GM18858 (cell line): Measurements from ENCODE around the gene EPB41L5.
"Not testable (repeated sequence)": the region's sequence is repeated elsewhere in the genome, so short reads cannot be mapped to it uniquely, and the experiment has no call there.

Experiments used
- ATAC-seq: cut with Tn5 transposase; IDR thresholded peaks from one replicate; pipeline ENCODE4 v1.9.1; 2021; ENCODE audit not compliant: unreplicated experiment

EPB41L5 gene

DNA sequence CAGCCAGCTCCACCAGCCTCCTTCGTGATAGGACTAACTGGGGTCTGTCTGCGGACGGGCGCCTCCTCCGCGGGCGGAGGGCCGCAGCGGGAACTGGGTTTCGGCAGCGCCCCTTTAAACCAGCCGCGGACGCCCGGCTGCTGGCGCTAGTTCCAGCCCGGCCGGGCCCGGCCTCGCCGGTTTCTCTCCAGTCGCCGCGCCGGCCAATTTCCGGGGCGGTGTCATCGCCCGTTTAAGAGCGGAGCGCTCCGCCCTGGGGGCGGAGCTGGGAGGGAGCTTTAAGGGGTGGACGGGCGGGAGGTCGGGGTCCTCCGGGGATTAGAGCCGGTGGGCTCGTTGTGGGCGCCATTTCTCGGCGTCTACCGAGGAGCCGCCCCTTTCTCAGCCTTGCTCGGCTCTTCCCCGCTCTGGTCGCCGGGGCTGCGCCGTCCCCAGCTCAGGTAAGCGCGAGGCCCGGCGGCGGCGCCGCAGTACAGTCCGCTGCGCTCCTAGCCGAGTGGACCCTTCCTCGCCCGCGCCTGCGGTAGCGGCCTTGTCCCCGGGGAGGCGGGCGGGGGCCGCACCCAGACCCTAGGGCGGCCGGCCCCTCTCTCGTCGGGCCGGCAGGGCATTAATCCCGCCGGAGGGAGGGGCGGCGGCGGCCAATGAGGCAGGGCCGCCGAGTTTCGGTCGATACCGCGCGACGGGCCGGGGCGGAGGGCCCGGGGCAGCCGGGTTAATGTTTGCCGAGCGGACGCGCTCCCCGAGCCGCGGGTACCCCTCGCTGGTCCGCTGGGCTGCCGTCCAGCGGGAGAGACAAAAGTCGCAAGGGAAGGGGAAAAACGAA is at the start of gene EPB41L5:
EPB41L5 (plus strand) TSS at position 307 of the 826 bp plus-strand sequence. CDS start 6,008 bp downstream, outside the sequence.
- peak; percentile 94 for ATAC-seq

DNA sequence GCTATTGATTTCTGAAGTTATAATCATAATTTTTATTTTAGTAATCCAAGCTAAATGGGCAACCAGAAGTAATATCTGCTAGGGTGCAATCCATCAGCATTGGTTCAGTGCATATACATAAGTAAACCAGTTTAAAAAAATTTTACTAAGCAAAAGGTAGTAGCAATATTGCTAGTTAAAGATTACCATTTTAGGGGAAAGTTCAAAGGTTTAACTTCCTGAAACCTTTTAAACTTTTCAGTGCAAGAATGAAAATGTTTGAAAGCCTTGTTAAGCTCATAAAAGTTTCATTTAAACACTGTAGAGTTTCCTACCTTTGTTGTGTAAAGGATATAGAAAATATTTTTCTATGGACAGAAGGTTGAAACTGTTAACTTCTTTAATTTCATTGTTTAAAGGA is 31.0 kb upstream of the EPB41L5 start:
- ATAC-seq: no peak

DNA sequence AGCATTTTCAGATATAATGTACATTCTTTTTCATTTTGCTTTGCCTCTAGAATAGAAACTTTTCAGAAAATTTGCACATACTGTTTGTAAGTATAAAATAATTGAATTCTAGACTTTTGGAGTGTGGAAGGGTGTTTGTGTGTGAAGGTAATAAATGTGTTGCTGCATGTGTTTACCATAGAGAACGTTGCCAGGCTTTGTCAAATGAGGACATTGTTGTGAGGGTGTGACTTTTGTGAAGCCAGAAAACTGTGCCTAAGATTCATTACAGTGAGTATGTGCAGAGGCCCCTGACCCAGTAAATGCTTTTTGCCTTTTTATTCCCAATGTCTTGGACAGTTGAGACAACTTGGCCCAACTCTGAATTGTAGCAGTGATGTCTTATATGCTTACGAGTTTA is 30.4 kb upstream of the EPB41L5 start:
- ATAC-seq: no peak

DNA sequence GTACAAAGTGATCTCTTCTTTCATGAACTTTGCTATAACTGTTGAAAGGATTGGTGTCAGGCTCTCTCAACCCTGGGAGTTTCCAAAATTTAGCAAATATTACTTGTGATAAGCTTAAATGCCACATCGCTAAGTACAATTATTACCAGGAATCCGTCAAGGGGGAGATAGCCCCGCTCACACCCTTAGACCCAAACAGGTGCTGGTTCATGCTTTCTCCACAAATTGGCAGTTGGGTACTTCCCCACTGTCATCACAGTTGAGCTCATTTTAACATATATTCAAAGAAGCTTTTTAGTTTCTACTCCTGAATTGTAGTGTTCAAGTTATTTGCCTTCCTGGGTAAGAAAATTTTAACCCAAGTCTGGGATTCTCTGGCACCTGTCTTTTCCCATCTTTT is 29.8 kb upstream of the EPB41L5 start:
- ATAC-seq: no peak

DNA sequence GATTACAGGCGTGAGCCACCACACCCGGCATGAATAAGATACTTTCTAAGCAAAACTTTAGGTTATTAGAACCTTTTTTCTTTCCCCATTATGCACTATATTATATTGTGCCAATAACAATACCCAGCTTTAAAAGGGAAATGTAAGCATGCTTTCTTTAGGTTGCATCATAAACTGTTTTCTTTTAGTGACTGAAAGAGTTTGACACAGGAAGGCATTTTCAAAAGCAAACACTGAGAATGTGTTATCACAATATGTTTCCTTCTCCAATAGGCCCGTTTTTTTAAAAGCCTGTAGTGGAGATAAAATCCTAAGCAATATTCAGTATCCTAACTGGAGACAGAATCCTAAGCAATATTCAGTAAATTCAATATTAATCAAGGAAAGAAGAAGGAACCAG is 16.7 kb upstream of the EPB41L5 start:
- no peak for ATAC-seq

DNA sequence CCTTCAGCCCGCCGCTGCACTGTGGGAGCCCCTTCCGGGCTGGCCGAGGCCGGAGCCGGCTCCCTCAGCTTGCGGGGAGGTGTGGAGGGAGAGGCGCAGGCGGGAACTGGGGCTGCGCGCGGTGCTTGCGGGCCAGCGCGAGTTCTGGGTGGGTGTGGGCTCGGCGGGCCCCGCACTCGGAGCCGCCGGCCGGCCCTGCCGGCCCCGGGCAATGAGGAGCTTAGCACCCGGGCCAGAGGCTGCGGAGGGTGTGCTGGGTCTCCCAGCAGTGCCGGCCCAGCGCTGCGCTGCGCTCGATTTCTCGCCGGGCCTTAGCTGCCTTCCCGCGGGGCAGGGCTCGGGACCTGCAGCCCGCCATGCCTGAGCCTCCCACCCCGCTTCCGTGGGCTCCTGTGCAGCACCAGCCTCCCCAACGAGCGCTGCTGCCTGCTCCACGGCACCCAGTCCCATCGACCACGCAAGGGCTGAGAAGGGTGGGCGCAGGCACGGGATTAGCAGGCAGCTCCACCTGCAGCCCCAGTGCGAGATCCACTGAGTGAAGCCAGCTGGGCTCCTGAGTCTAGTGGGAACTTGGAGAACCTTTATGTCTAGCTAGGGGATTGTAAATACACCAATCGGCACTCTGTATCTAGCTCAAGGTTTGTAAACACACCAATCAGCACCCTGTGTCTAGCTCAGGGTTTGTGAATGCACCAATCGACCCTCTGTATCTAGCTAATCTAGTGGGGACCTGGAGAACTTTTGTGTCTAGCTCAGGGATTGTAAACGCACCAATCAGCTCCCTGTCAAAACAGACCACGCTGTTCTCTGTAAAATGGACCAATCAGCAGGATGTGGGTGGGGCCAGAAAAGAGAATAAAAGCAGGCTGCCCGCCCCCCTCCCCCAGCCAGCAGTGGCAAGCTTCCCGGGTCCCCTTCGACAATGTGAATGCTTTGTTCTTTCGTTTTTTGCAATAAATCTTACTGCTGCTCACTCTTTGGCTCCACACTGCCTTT is 15.7 kb upstream of the EPB41L5 start:
- ATAC-seq: not testable (repeated sequence)

DNA sequence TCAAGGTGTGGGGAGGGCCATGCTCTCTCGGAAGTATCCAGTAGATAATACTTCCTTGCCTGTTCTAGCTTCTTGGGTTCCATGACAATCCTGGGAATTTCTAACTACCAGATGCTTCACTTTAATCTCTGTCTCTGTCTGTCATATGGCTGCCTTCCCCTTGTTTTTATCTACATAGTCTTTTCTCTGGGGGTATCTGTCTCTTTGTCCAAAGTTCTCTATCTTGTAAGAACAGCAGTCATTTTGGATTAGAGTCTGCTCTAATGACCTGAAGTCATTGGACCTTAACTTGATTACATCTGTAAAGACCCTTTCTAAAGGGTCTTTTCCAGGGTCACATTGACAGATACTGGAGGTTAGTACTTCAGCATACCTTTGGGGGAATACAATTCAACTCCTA is 11.4 kb upstream of the EPB41L5 start:
- ATAC-seq: no peak

DNA sequence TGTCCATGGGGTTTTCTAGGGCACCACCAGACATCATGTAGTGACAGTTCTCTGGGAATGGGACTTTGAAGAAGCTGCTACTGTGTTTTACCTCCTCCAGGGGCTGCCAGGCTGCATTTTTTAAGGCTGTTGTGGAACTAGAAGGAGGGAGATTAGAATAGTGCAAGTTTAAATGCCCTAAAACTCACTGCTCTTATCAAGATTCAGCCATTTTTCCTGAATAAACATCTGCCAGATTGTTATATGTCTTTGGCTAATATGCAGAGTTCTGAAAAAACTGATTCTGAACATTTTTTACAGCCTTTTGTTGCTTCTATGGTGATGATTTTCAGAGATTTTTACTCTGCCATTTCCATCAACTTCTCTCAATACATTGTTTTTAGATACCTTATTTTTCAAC is 8.6 kb upstream of the EPB41L5 start:
- no peak for ATAC-seq

DNA sequence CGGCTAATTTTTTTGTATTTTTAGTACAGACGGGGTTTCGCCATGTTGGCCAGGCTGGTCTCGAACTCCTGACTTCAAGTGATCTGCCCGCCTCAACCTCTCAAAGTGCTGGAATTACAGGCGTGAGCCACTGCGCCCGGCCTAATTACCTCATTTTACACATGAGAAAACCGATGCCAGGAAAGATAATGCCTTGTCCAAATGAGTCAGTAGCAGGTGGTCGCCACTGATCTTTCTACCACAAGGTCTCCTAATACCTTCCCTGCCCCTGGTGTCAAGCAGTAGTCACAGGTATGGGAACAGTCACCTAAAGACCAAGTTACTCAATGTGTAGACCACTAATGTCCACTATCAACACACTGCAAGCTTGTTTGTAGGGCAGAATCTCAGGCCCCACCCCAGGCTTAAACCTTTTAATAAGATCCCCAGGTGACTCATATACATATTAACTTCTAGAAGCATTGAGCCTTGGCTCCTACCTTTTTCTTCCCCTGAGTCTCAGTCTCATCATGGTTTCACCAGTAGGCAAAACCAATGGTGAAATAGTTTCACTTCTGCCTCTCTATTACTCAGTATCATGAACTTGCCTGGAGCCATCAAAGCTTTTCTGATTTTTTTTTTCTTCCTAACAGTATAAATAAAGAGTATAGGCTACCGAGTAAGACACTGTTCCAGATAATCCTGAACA is 6.9 kb upstream of the EPB41L5 start:
- peak; percentile 91 for ATAC-seq

DNA sequence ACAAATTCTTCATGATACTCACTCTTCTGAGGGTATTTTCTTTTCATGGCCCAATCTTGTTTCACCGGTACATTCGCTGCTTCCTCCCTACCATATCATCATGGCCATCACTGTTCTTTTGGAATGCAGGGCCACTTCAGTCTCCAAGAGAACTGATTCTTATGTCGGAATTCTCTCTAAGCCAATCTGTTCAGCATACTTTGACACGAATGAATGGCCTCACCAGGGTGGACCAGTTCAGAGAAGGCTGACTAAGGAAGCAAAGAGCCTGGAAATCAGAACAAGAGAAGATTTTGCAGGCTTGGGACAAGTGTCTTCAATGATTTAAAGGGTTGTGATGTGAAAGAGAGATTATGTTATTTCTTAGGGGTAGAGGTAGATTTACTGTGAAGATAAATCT is 5.0 kb upstream of the EPB41L5 start:
- ATAC-seq: no peak

DNA sequence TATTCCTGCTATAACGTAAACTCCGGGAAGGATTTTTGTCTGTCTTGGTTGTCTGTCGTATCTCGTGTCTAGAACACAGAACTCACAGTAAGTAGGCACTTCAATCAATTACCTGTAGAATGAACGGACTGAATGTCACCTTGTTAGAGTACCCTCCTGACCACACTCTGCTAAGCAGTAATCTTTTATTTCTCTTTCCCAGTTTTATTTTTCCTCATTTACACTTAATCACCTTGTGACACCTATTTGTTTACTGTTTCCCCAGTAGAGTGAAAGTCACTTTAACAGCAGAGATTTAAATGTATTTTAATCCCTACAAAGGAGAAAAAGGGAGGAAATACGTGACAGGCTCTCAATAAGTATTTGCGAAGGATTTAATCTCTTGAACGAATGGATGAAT is 514 bp upstream of the EPB41L5 start:
- ATAC-seq: no peak

DNA sequence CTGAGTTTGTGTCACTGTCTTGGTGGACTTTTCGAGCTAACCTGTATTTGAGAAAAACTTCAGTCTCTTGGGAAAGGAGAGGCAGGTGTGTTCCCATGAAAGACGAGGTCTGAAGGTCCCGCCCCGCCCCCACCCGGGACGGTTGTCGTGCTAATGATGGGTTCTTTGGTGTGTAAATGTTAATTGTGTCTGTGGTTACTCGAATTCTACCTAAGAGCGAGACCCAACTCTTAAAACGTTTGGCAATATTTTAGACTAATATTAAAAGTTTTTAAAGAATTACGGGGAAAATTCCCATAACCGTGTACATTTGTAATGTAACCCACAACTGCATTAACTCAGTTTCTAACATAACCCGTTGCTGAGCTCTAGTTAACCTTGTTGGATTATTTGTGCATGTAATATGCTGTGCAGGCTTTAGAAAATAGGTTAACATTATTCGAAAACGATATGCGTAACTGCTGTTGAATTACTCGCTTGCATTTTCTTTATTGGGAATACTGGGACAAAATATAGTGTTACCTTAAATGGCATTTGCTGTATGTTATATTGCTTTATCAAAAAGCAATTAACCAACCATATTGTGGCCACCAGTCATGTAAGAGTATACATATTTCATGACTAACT is 833 bp downstream of the EPB41L5 start:
- no peak for ATAC-seq

DNA sequence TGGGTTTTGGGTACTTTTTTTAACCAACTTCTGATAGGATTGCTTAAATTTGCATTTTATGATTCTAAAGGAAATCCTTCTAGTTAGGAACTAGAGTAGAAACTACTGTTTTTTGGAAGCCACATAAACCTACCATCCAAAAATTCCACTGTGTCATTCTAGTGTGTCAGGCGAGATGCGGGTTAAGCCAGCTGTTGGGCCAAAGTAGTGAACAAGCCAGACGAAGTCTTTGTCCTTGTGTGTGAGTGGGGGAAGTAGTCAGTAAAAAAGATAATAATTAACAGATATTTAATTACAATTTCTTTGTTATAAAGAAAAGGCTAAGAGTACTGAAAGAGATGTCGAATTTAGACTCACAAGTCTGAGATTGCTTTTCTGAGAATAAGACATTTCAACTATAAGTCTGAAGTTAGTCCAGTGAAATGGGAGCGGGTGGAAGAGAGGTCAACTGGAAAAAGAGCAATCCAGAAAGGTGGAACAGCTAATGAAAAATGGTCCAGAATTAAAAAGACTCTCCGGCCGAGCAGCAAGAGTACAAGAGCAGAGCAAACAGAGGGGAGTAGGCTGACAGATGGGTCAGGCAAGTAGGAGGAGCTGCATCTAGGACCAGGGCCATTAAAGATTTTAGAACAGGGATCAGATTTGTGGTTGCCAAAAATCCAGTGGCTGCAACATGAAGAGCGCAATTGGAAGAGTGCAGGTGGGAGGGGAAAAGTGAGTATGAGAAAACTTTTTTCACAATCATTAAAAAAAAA is 1.5 kb downstream of the EPB41L5 start:
- no peak for ATAC-seq

DNA sequence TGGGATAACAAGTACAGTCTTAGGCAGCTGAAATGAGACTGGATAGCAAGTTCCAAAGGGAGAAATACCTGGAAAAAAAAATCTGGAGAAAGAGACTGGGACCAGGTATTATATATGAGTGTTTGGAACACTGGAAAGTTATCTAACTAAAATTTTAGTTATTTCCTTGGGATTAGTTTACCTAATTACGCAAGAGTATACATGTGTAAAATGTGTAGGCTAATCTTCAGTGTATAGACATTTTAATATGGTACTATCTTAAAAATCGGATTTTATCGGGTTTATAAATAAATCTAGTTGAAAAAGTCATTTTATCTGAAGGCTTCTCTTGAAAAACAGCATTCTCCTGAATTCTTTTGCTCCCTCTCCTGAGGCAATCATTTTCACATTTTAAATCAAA is 3.9 kb downstream of the EPB41L5 start:
- no peak for ATAC-seq

DNA sequence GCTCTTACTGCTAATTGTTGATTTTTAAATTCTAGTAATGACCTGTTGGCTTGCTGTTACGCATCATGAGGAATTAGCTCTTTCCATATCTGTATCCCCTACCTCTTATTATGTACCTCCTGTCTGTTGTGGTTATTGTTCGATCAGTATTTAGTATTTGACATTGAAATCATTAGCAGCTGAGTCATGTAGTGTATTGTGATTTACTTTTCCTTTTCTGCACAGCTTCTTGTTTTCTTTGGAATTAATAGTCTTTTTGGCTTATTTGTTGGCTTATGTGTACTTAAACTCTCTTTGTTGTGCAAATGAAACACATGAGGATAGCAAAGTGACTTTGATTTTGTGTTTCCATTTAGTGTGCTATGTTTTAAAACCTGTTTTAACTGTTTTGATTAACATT is 4.3 kb downstream of the EPB41L5 start:
- ATAC-seq: no peak

DNA sequence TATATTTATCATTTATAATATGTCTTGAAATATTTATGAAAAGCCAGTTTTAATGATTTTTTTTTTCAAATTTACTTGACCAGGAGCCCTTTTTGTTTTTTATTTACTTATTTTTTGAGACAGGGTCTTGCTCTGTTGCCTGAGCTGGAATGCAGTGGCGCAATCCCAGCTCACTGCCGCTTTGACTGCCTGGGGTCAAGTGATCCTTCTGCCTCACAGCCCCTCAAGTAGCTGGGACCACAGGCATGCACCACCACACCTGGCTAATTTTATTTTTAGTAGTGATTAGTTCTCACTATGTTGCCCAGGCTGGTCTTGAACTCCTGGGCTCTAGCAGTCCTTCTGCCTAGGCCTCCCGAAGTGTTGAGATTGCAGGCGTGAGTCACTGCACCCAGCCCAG is 5.7 kb downstream of the EPB41L5 start:
- no peak for ATAC-seq

DNA sequence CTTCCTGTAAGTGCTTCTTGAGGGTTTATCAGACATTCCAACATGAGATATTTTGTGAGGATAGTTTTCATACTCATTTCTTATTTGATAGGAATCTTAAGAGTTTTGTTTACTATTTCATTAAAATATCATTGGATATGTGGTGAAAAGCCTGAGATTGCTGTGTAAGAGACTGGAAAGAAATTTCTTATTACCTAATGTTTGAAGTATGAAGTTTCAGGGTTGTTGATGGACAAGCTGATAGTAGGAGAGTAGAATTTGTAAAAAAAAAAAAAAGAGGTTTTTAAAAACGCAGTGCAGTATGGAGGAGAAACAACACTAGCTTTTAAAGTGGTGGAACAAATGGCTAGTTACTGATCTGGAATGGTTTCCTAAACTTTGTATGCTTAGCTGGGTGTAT is 7.7 kb downstream of the EPB41L5 start:
- ATAC-seq: no peak

DNA sequence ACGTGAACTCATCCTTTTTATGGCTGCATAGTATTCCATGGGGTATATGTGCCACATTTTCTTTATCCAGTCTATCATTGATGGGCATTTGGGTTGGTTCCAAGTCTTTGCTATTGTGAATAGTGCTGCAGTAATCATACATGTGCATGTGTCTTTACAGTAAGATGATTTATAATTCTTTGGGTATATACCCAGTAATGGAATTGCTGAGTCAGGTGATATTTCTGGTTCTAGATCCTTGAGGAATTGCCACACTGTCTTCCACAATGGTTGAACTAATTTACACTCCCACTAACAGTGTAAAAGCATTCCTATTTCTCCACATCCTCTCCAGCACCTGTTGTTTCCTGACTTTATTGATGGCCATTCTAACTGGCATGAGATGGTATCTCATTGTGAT is 9.6 kb downstream of the EPB41L5 start:
- not testable (repeated sequence) for ATAC-seq

DNA sequence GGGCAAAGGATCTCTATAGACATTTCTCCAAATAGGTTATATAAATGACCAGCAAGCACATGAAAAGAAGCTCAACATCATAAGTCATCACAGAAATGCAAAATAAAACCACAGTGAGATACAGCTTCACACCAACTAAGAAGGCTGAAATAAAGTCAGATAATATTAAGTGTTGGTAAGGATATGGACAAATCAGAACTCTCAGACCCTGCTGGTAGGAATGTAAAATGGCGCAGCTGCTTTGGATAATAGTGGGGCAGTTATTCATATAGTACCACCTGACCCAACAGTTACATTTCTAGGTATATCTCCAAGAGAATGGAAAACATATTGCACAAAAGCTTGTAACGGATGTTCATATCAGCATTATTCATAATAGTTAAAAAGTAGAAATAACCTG is 14.0 kb downstream of the EPB41L5 start:
- ATAC-seq: no peak

DNA sequence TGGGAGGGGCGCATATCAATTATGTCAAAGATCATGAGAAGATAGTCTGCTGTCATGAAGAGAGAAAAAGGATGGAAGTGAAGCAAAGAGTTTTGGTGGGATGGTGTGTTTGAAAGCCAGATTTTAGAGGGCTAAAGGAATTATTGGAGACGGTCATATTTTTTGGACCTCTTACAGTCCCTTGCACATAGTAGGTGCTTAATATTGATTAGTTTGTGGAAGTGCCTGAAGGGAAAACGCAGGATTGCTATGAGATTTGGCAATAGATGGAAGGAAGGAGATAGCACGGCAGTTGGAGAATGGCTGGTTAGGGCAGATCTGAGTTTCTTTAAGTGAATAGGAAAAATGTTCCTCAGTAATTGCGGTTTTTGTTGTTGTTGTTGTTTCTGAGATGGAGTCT is 15.9 kb downstream of the EPB41L5 start:
- no peak for ATAC-seq
